Measurements from ENCODE around the gene ARMC3. TPM values are rescaled to one million over a fixed set of nuclear protein-coding genes. Genes with fewer than 3 reads are reported as not detected.
A peak's percentile ranks its signal among the peaks of the same experiment; 100 is the strongest.

ARMC3 gene
- total and polyA plus RNA-seq, 9 of the 15 experiments (the other 6 are each of a cell fraction or from before 2014, with no cell fraction given) = 0.33 to 1.1 (median 0.62) TPM

- TF ChIP-seq USF2 (CRISPR knock-in tag; IDR thresholded peaks at IDR 0.05) (peak; percentile 75), ZNF3 (CRISPR knock-in tag; IDR thresholded peaks at IDR 0.05) (no peak), ZBTB1 (CRISPR knock-in tag; IDR thresholded peaks at IDR 0.05; ENCODE audit: borderline replicate concordance, low read depth) (no peak), CHD4 (IDR thresholded peaks at IDR 0.05; ENCODE audit: insufficient read depth, insufficient replicate concordance, low read depth, low read length, poor library complexity, severe bottlenecking) (no peak), CSDE1 (IDR thresholded peaks at IDR 0.05) (no peak), KAT7 (CRISPR knock-in tag; IDR thresholded peaks at IDR 0.05; ENCODE audit: borderline replicate concordance) (no peak), ZNF140 (CRISPR knock-in tag; IDR thresholded peaks at IDR 0.05) (no peak), NFIC (IDR thresholded peaks at IDR 0.05) (no peak), ZNF644 (tag; IDR thresholded peaks at IDR 0.05; ENCODE audit: low read depth) (no peak), ZNF707 (CRISPR knock-in tag; conservative IDR thresholded peaks at IDR 0.05) (no peak), PCBP2 (IDR thresholded peaks at IDR 0.05; ENCODE audit: low read depth, low read length, poor library complexity, severe bottlenecking) (no peak), ZBTB17 (CRISPR knock-in tag; IDR thresholded peaks at IDR 0.05) (no peak), SNRNP70 (optimal IDR thresholded peaks at IDR 0.05; ENCODE audit: low read depth, low read length) (no peak), NR2C2 (CRISPR knock-in tag; IDR thresholded peaks at IDR 0.05) (no peak), NR2C2 (tag; IDR thresholded peaks at IDR 0.05) (peak; percentile 43)
- TF ChIP-seq, protein P1, sequence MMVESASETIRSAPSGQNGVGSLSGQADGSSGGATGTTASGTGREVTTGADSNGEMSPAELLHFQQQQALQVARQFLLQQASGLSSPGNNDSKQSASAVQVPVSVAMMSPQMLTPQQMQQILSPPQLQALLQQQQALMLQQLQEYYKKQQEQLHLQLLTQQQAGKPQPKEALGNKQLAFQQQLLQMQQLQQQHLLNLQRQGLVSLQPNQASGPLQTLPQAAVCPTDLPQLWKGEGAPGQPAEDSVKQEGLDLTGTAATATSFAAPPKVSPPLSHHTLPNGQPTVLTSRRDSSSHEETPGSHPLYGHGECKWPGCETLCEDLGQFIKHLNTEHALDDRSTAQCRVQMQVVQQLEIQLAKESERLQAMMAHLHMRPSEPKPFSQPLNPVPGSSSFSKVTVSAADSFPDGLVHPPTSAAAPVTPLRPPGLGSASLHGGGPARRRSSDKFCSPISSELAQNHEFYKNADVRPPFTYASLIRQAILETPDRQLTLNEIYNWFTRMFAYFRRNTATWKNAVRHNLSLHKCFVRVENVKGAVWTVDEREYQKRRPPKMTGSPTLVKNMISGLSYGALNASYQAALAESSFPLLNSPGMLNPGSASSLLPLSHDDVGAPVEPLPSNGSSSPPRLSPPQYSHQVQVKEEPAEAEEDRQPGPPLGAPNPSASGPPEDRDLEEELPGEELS (CRISPR knock-in tag; IDR thresholded peaks at IDR 0.05; ENCODE audit: borderline replicate concordance) = no peak
- TF ChIP-seq, protein P2, sequence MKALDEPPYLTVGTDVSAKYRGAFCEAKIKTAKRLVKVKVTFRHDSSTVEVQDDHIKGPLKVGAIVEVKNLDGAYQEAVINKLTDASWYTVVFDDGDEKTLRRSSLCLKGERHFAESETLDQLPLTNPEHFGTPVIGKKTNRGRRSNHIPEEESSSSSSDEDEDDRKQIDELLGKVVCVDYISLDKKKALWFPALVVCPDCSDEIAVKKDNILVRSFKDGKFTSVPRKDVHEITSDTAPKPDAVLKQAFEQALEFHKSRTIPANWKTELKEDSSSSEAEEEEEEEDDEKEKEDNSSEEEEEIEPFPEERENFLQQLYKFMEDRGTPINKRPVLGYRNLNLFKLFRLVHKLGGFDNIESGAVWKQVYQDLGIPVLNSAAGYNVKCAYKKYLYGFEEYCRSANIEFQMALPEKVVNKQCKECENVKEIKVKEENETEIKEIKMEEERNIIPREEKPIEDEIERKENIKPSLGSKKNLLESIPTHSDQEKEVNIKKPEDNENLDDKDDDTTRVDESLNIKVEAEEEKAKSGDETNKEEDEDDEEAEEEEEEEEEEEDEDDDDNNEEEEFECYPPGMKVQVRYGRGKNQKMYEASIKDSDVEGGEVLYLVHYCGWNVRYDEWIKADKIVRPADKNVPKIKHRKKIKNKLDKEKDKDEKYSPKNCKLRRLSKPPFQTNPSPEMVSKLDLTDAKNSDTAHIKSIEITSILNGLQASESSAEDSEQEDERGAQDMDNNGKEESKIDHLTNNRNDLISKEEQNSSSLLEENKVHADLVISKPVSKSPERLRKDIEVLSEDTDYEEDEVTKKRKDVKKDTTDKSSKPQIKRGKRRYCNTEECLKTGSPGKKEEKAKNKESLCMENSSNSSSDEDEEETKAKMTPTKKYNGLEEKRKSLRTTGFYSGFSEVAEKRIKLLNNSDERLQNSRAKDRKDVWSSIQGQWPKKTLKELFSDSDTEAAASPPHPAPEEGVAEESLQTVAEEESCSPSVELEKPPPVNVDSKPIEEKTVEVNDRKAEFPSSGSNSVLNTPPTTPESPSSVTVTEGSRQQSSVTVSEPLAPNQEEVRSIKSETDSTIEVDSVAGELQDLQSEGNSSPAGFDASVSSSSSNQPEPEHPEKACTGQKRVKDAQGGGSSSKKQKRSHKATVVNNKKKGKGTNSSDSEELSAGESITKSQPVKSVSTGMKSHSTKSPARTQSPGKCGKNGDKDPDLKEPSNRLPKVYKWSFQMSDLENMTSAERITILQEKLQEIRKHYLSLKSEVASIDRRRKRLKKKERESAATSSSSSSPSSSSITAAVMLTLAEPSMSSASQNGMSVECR (CRISPR knock-in tag; IDR thresholded peaks at IDR 0.05) = no peak
- TF ChIP-seq, protein P3, sequence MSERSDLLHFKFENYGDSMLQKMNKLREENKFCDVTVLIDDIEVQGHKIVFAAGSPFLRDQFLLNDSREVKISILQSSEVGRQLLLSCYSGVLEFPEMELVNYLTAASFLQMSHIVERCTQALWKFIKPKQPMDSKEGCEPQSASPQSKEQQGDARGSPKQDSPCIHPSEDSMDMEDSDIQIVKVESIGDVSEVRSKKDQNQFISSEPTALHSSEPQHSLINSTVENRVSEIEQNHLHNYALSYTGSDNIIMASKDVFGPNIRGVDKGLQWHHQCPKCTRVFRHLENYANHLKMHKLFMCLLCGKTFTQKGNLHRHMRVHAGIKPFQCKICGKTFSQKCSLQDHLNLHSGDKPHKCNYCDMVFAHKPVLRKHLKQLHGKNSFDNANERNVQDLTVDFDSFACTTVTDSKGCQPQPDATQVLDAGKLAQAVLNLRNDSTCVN (CRISPR knock-in tag; IDR thresholded peaks at IDR 0.05) = no peak
Measured at GRCh38 chr10:23065181-23065948, 137.5 kb downstream of the ARMC3 start (continued).

All from K562 (cell line).